ENCODE measurements around the gene PSMC4.

The PSMC4 gene

DNA sequence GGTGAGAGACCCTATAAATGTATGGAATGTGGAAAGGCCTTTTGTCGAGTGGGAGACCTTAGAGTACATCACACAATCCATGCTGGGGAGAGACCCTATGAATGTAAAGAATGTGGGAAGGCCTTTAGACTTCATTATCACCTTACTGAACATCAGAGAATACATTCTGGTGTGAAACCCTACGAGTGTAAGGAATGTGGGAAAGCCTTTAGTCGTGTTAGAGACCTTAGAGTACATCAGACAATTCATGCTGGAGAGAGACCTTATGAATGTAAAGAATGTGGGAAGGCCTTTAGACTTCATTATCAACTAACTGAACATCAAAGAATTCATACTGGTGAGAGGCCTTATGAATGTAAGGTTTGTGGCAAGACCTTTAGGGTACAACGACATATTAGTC is 43.0 kb downstream of the PSMC4 start:
- TF ChIP-seq USF1 (IDR thresholded peaks at IDR 0.05) (no peak), EP300 (IDR thresholded peaks at IDR 0.05; ENCODE audit: borderline replicate concordance) (no peak), YY1 (IDR thresholded peaks at IDR 0.05; ENCODE audit: low read depth) (no peak), TCF12 (IDR thresholded peaks at IDR 0.05; ENCODE audit: low read depth) (no peak), ZBTB7A (IDR thresholded peaks at IDR 0.05; ENCODE audit: low read depth) (no peak), EGR1 (IDR thresholded peaks at IDR 0.05) (no peak), MAX (IDR thresholded peaks at IDR 0.05) (no peak), RAD21 (IDR thresholded peaks at IDR 0.05; ENCODE audit: low read depth) (no peak), TEAD4 (IDR thresholded peaks at IDR 0.05) (no peak), FOXM1 (IDR thresholded peaks at IDR 0.05; ENCODE audit: borderline replicate concordance, low read depth) (no peak), CEBPB (IDR thresholded peaks at IDR 0.05) (no peak), TAF1 (IDR thresholded peaks at IDR 0.05; ENCODE audit: low read depth) (no peak), NFIC (IDR thresholded peaks at IDR 0.05) (no peak), CREB1 (IDR thresholded peaks at IDR 0.05; ENCODE audit: low read depth) (no peak)
- TF ChIP-seq, protein P1, sequence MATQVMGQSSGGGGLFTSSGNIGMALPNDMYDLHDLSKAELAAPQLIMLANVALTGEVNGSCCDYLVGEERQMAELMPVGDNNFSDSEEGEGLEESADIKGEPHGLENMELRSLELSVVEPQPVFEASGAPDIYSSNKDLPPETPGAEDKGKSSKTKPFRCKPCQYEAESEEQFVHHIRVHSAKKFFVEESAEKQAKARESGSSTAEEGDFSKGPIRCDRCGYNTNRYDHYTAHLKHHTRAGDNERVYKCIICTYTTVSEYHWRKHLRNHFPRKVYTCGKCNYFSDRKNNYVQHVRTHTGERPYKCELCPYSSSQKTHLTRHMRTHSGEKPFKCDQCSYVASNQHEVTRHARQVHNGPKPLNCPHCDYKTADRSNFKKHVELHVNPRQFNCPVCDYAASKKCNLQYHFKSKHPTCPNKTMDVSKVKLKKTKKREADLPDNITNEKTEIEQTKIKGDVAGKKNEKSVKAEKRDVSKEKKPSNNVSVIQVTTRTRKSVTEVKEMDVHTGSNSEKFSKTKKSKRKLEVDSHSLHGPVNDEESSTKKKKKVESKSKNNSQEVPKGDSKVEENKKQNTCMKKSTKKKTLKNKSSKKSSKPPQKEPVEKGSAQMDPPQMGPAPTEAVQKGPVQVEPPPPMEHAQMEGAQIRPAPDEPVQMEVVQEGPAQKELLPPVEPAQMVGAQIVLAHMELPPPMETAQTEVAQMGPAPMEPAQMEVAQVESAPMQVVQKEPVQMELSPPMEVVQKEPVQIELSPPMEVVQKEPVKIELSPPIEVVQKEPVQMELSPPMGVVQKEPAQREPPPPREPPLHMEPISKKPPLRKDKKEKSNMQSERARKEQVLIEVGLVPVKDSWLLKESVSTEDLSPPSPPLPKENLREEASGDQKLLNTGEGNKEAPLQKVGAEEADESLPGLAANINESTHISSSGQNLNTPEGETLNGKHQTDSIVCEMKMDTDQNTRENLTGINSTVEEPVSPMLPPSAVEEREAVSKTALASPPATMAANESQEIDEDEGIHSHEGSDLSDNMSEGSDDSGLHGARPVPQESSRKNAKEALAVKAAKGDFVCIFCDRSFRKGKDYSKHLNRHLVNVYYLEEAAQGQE (IDR thresholded peaks at IDR 0.05; ENCODE audit: low read depth): no peak

DNA sequence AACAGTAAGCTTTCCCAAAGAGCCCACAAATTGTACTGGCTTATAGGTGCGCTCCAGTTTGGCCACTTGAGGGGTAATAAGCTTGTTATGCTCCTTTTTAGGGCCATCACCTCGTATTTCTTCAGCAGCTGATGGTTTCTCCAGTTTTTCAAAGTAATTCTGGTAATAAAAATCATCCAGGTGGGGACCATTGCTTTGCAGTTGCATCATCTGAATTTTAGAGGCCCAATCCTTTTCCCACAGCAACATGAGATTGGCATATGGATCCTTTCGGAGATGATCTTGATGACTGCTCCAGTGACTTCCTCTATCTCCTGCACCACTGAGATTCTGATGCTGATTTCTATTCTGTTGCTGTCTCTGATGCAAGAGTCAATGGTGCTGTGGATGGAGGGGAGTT is 53.0 kb downstream of the PSMC4 start:
- TF ChIP-seq CREB1 (IDR thresholded peaks at IDR 0.05; ENCODE audit: low read depth) (no peak), EP300 (IDR thresholded peaks at IDR 0.05; ENCODE audit: borderline replicate concordance) (no peak), TAF1 (IDR thresholded peaks at IDR 0.05; ENCODE audit: low read depth) (no peak), MAX (IDR thresholded peaks at IDR 0.05) (no peak), USF1 (IDR thresholded peaks at IDR 0.05) (no peak)

DNA sequence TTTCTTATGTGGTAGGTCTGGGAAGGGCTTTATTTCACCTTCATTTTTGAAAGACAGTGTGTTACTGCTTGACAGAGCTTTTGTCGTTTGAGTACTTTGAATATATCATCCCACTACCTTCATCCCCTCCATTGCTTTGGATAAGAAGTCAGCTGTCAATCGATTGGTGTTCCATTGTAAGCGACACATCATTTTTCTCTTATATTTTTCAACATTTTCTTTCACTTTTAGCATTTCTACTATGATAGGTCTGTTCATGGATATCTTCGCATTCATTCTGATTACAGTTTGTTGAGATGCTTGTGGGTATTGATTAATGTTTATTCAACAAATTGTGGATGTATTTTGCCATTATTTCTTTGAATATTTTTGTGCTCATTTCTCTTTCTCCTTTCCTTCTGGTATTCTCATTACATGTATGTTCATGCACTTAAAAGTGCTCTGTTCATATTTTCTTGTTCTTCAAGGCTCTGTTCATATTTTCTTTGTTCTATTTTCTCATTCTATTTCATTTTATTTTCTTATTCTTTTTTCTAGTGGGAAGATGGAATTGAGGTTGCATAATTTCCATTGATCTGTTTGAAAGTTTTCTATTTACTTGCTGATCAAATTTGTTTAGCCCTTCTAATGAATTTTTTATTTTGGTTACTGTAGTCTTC is 55.1 kb downstream of the PSMC4 start:
- TF ChIP-seq CEBPB (IDR thresholded peaks at IDR 0.05) (no peak), ZBTB7A (IDR thresholded peaks at IDR 0.05; ENCODE audit: low read depth) (no peak), RAD21 (IDR thresholded peaks at IDR 0.05; ENCODE audit: low read depth) (no peak), CREB1 (IDR thresholded peaks at IDR 0.05; ENCODE audit: low read depth) (no peak), TCF12 (IDR thresholded peaks at IDR 0.05; ENCODE audit: low read depth) (no peak), EP300 (IDR thresholded peaks at IDR 0.05; ENCODE audit: borderline replicate concordance) (no peak), TAF1 (IDR thresholded peaks at IDR 0.05; ENCODE audit: low read depth) (no peak), NFIC (IDR thresholded peaks at IDR 0.05) (no peak), YY1 (IDR thresholded peaks at IDR 0.05; ENCODE audit: low read depth) (no peak), USF1 (IDR thresholded peaks at IDR 0.05) (no peak), FOXM1 (IDR thresholded peaks at IDR 0.05; ENCODE audit: borderline replicate concordance, low read depth) (no peak), EGR1 (IDR thresholded peaks at IDR 0.05) (no peak), MAX (IDR thresholded peaks at IDR 0.05) (no peak), TEAD4 (IDR thresholded peaks at IDR 0.05) (no peak)
- TF ChIP-seq, protein P1 (IDR thresholded peaks at IDR 0.05; ENCODE audit: low read depth): no peak

GRCh38 chr19:40026597-40026970 is 55.6 kb downstream of the PSMC4 start:
- TF ChIP-seq NFIC (IDR thresholded peaks at IDR 0.05): no peak
- no peak for TF ChIP-seq MAX (IDR thresholded peaks at IDR 0.05)
- no peak for TF ChIP-seq EGR1 (IDR thresholded peaks at IDR 0.05)
- no peak for TF ChIP-seq TCF12 (IDR thresholded peaks at IDR 0.05; ENCODE audit: low read depth)
- TF ChIP-seq, protein P1 (IDR thresholded peaks at IDR 0.05; ENCODE audit: low read depth): no peak
- no peak for TF ChIP-seq ZBTB7A (IDR thresholded peaks at IDR 0.05; ENCODE audit: low read depth)
- no peak for TF ChIP-seq RAD21 (IDR thresholded peaks at IDR 0.05; ENCODE audit: low read depth)
- TF ChIP-seq CEBPB (IDR thresholded peaks at IDR 0.05): no peak
- no peak for TF ChIP-seq TEAD4 (IDR thresholded peaks at IDR 0.05)
- no peak for TF ChIP-seq YY1 (IDR thresholded peaks at IDR 0.05; ENCODE audit: low read depth)
- no peak for TF ChIP-seq EP300 (IDR thresholded peaks at IDR 0.05; ENCODE audit: borderline replicate concordance)
- TF ChIP-seq FOXM1 (IDR thresholded peaks at IDR 0.05; ENCODE audit: borderline replicate concordance, low read depth): no peak
- TF ChIP-seq TAF1 (IDR thresholded peaks at IDR 0.05; ENCODE audit: low read depth): no peak
- no peak for TF ChIP-seq CREB1 (IDR thresholded peaks at IDR 0.05; ENCODE audit: low read depth)
- TF ChIP-seq USF1 (IDR thresholded peaks at IDR 0.05): no peak
